GM20000 (cell line): Measurements from ENCODE around the gene TAL1.
"Not testable (repeated sequence)": the region's sequence is repeated elsewhere in the genome, so short reads cannot be mapped to it uniquely, and the experiment has no call there.

Experiments
- DNase-seq: peaks from one replicate; pipeline ENCODE4 v3.0.0; 2012; ENCODE audit warnings: low spot score
- CTCF ChIP-seq: IDR thresholded peaks from 2 replicates; pipeline ENCODE4 v1.5.1; 2012; ENCODE audit warnings: mild to moderate bottlenecking, control low read depth; ENCODE audit errors: extremely low read depth, missing control alignments

The TAL1 gene

GRCh38 chr1:47209091-47209490 lies 22.9 kb downstream of the TAL1 start:
- DNase-seq = no peak
- no peak for TF ChIP-seq CTCF

- DNase-seq = no peak
- TF ChIP-seq CTCF = no peak
Measured at GRCh38 chr1:47208374-47208850, 23.6 kb downstream of the TAL1 start.

- TF ChIP-seq CTCF = no peak
- DNase-seq = no peak
Measured at GRCh38 chr1:47207803-47208373, 24.1 kb downstream of the TAL1 start.

- no peak for TF ChIP-seq CTCF
- DNase-seq = no peak
Measured at GRCh38 chr1:47205918-47206317, 26.1 kb downstream of the TAL1 start.

- DNase-seq = not testable (repeated sequence)
Measured at GRCh38 chr1:47203504-47203903, 28.5 kb downstream of the TAL1 start.

- no peak for TF ChIP-seq CTCF
- DNase-seq = no peak
Measured at GRCh38 chr1:47201179-47201578, 30.8 kb downstream of the TAL1 start.

GRCh38 chr1:47198214-47198613 lies 33.8 kb downstream of the TAL1 start:
- TF ChIP-seq CTCF = no peak
- DNase-seq = no peak

GRCh38 chr1:47196622-47197021 lies 35.4 kb downstream of the TAL1 start:
- no peak for TF ChIP-seq CTCF
- DNase-seq = no peak

- DNase-seq = not testable (repeated sequence)
Measured at GRCh38 chr1:47195981-47196380, 36.0 kb downstream of the TAL1 start.
